Measurements from ENCODE around the gene AFG1L.

AFG1L gene

GRCh38 chr6:108482559-108482958 is 187.7 kb downstream of the AFG1L start:
- TF ChIP-seq EZH2 (IDR thresholded peaks at IDR 0.05; ENCODE audit: borderline replicate concordance, low read length) = no peak
- TF ChIP-seq CTCF (IDR thresholded peaks at IDR 0.05; ENCODE audit: low read length) = no peak
- H3K36me3 ChIP-seq (ENCODE audit: insufficient read depth, low read length) = no peaks in the 10 kb centered on the region
- H3K4me1 ChIP-seq (ENCODE audit: insufficient read depth, low read length, severe bottlenecking) = no peaks in the 10 kb centered on the region
- no peaks in the 10 kb centered on the region for H3K9me2 ChIP-seq (ENCODE audit: low read depth, low read length)
- no peak overlapping the region for H3K27ac ChIP-seq (ENCODE audit: low read depth, low read length, poor library complexity, severe bottlenecking)
- no peak overlapping the region for H2AFZ ChIP-seq (ENCODE audit: low read length)
- no peak overlapping the region for H3K9ac ChIP-seq (ENCODE audit: low read length)
- no peak overlapping the region for H3K4me2 ChIP-seq (ENCODE audit: low read length)
- H3F3A ChIP-seq (ENCODE audit: insufficient read depth, low read length) = no peaks in the 10 kb centered on the region
- no peaks in the 10 kb centered on the region for H3K27me3 ChIP-seq (ENCODE audit: insufficient read depth, low read length)
- no peaks in the 10 kb centered on the region for H3K79me2 ChIP-seq (ENCODE audit: insufficient read depth, low read length)
- no peak overlapping the region for H3K4me3 ChIP-seq (ENCODE audit: low read depth, low read length, poor library complexity, severe bottlenecking)
- no peaks in the 10 kb centered on the region for H4K20me1 ChIP-seq (ENCODE audit: insufficient read depth, low read length)
- H3K9me3 ChIP-seq (ENCODE audit: low read length) = peaks cover 7% of the 10 kb centered on the region

GRCh38 chr6:108484016-108484415 is 189.2 kb downstream of the AFG1L start:
- Histone ChIP-seq H3K36me3 (ENCODE audit: insufficient read depth, low read length) (no peaks in the 10 kb centered on the region), H3K9me2 (ENCODE audit: low read depth, low read length) (no peaks in the 10 kb centered on the region), H3K4me3 (ENCODE audit: low read depth, low read length, poor library complexity, severe bottlenecking) (no peak overlapping the region), H2AFZ (ENCODE audit: low read length) (no peak overlapping the region), H4K20me1 (ENCODE audit: insufficient read depth, low read length) (no peaks in the 10 kb centered on the region), H3K27me3 (ENCODE audit: insufficient read depth, low read length) (no peaks in the 10 kb centered on the region), H3K79me2 (ENCODE audit: insufficient read depth, low read length) (no peaks in the 10 kb centered on the region), H3K9me3 (ENCODE audit: low read length) (peaks cover 7% of the 10 kb centered on the region), H3K4me2 (ENCODE audit: low read length) (no peak overlapping the region), H3K27ac (ENCODE audit: low read depth, low read length, poor library complexity, severe bottlenecking) (no peak overlapping the region), H3K4me1 (ENCODE audit: insufficient read depth, low read length, severe bottlenecking) (no peaks in the 10 kb centered on the region), H3F3A (ENCODE audit: insufficient read depth, low read length) (no peaks in the 10 kb centered on the region), H3K9ac (ENCODE audit: low read length) (no peak overlapping the region)
- TF ChIP-seq EZH2 (IDR thresholded peaks at IDR 0.05; ENCODE audit: borderline replicate concordance, low read length) = no peak
- TF ChIP-seq CTCF (IDR thresholded peaks at IDR 0.05; ENCODE audit: low read length) = no peak

- no peak overlapping the region for H3K4me2 ChIP-seq (ENCODE audit: low read length)
- H3K36me3 ChIP-seq (ENCODE audit: insufficient read depth, low read length) = no peaks in the 10 kb centered on the region
- H3K4me3 ChIP-seq (ENCODE audit: low read depth, low read length, poor library complexity, severe bottlenecking) = no peak overlapping the region
- TF ChIP-seq CTCF (IDR thresholded peaks at IDR 0.05; ENCODE audit: low read length) (no peak), EZH2 (IDR thresholded peaks at IDR 0.05; ENCODE audit: borderline replicate concordance, low read length) (no peak)
- no peaks in the 10 kb centered on the region for H3F3A ChIP-seq (ENCODE audit: insufficient read depth, low read length)
- H3K9me3 ChIP-seq (ENCODE audit: low read length) = no peaks in the 10 kb centered on the region
- H3K9ac ChIP-seq (ENCODE audit: low read length) = no peak overlapping the region
- no peaks in the 10 kb centered on the region for H3K4me1 ChIP-seq (ENCODE audit: insufficient read depth, low read length, severe bottlenecking)
- no peaks in the 10 kb centered on the region for H3K9me2 ChIP-seq (ENCODE audit: low read depth, low read length)
- H3K27ac ChIP-seq (ENCODE audit: low read depth, low read length, poor library complexity, severe bottlenecking) = no peak overlapping the region
- H2AFZ ChIP-seq (ENCODE audit: low read length) = no peak overlapping the region
- H3K27me3 ChIP-seq (ENCODE audit: insufficient read depth, low read length) = no peaks in the 10 kb centered on the region
- H4K20me1 ChIP-seq (ENCODE audit: insufficient read depth, low read length) = no peaks in the 10 kb centered on the region
- no peaks in the 10 kb centered on the region for H3K79me2 ChIP-seq (ENCODE audit: insufficient read depth, low read length)
Observed at GRCh38 chr6:108489699-108490098, 194.8 kb downstream of the AFG1L start.

Measured in OCI-LY1 (cell line).